Spleen (tissue), 7 donors: ENCODE results near the gene MED27.

ENCODE experiments used
- CTCF ChIP-seq, 11 experiments: fragments of 200-600 bp in 7 of 11; fragments of 450-650 bp in 4 of 11; sonication (generic) in 4 of 11; IDR thresholded peaks in 8 of 11; conservative IDR thresholded peaks in 3 of 11; 1 replicate in 7 of 11; 2 replicates in 4 of 11; pipeline versions ENCODE4 v1.4.0 to v1.8.0; 2016 to 2021; ENCODE audit warnings: antibody characterized with exemption in 11 of 11, inconsistent platforms in 4 of 11, mild to moderate bottlenecking in 1 of 11
- POLR2A ChIP-seq, 3 donors: fragments of 450-650 bp; IDR thresholded peaks; one replicate each; pipeline ENCODE4 v1.5.1; 2017; ENCODE audit warnings: antibody characterized with exemption in 3 of 3, mild to moderate bottlenecking in 1 of 3
- POLR2AphosphoS5 ChIP-seq, 3 donors: sonication (generic); formaldehyde crosslinking; IDR thresholded peaks; one replicate each; pipeline ENCODE4 v1.5.1; 2017; ENCODE audit warnings: antibody characterized with exemption in 3 of 3
- donor health status: DM: no; HTN: no; CAD: no; lungs with moderate emphysema.
- donor health status: DM: no; HTN: no; CAD: no.
- donor health status: DM: no; HTN: no; CAD: no.

GRCh38 chr9:131885144-131885609 is 194.5 kb downstream of the MED27 start:
- TF ChIP-seq CTCF (IDR thresholded peaks at IDR 0.05 in 8 of 11, conservative IDR thresholded peaks at IDR 0.05 in 3 of 11): no peak
- no peak for TF ChIP-seq POLR2A (IDR thresholded peaks at IDR 0.05)
- no peak for TF ChIP-seq POLR2AphosphoS5 (IDR thresholded peaks at IDR 0.05)
